GM12864 (cell line): ENCODE measurements around the gene UPB1.
A peak's percentile ranks its signal among the peaks of the same experiment; 100 is the strongest.

ENCODE experiments used
- DNase-seq: peaks from one replicate; pipeline ENCODE4 v3.0.0-alpha.2; 2011; ENCODE audit warnings: low read depth
- H3K4me3 ChIP-seq: 2 replicates; pipeline ENCODE4 v1.5.1; 2011; ENCODE audit warnings: mild to moderate bottlenecking, low read depth, low read length, control low read depth
- CTCF ChIP-seq: IDR thresholded peaks from 2 replicates; pipeline ENCODE4 v1.5.1; 2011; ENCODE audit warnings: low read depth, mild to moderate bottlenecking, moderate library complexity, low read length, control low read depth, inconsistent platforms; ENCODE audit errors: missing control alignments

The UPB1 gene

GRCh38 chr22:24516301-24516737 lies 21.2 kb downstream of the UPB1 start:
- H3K4me3 ChIP-seq = no peak overlapping the region
- TF ChIP-seq CTCF = no peak
- no peak for DNase-seq

GRCh38 chr22:24517446-24517845 lies 22.3 kb downstream of the UPB1 start:
- H3K4me3 ChIP-seq = no peak overlapping the region
- TF ChIP-seq CTCF = no peak
- no peak for DNase-seq

GRCh38 chr22:24518228-24518627 lies 23.1 kb downstream of the UPB1 start:
- no peak overlapping the region for H3K4me3 ChIP-seq
- no peak for DNase-seq
- no peak for TF ChIP-seq CTCF

GRCh38 chr22:24518771-24519485 lies 23.8 kb downstream of the UPB1 start:
- no peak for DNase-seq
- H3K4me3 ChIP-seq = no peak overlapping the region
- TF ChIP-seq CTCF = no peak

- TF ChIP-seq CTCF = no peak
- H3K4me3 ChIP-seq = no peak overlapping the region
- no peak for DNase-seq
These were observed 24.4 kb downstream of the UPB1 start for GRCh38 chr22:24519496-24519895.

GRCh38 chr22:24521791-24522245 lies 26.7 kb downstream of the UPB1 start:
- peak; percentile 68 for TF ChIP-seq CTCF
- H3K4me3 ChIP-seq = no peak overlapping the region
- peak; percentile 48 for DNase-seq

GRCh38 chr22:24523873-24524272 lies 28.7 kb downstream of the UPB1 start:
- no peak for DNase-seq
- H3K4me3 ChIP-seq = no peak overlapping the region
- no peak for TF ChIP-seq CTCF
